ENCODE measurements around the gene POMGNT1. TPM values are rescaled to one million over a fixed set of nuclear protein-coding genes. Genes with fewer than 3 reads are reported as not detected.
"Not testable (repeated sequence)": the region's sequence is repeated elsewhere in the genome, so short reads cannot be mapped to it uniquely, and the experiment has no call there.

The POMGNT1 gene
- total RNA-seq, 1 experiment from 2014 or later: 85.4 TPM

DNA sequence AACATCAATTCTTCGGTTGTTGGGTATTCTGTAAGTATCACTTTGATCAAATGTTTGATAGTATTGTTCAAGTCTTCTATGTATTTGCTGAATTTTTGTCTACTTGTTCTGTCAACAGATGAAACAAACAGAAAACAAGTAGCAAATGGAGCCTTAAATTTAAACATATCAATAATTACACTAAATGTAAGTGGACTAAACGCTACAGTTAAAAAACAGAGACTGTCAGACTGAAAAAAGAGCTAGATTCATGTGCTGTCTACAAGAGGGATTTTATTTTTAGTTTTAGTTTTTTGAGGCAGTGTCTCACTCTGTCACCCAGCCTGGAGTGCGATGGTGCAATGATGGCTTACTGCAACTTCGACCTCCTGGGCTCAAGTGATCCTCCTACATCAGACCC lies 38.6 kb upstream of the POMGNT1 start:
- intact Hi-C loops (cut with micrococcal nuclease): no loop called here
- ChIA-PET CTCF (interaction anchor here (0.5 to 3.5 kb wide), 4 partner anchors 8 to 56 kb away, joined by 3 to 26 read pairs (median 12); no protein-coding TSS in a partner anchor), POLR2A (no interaction called here)
- H3K27me3 Mint-ChIP-seq (ENCODE audit: insufficient read depth, unreplicated experiment): no peaks in the 10 kb centered on the region
- H3K27ac Mint-ChIP-seq (ENCODE audit: low read depth, unreplicated experiment): no peak overlapping the region
- H3K4me1 Mint-ChIP-seq (ENCODE audit: insufficient read depth, unreplicated experiment): no peaks in the 10 kb centered on the region
- H3K9me3 Mint-ChIP-seq (ENCODE audit: unreplicated experiment): no peaks in the 10 kb centered on the region
- DNase-seq (ENCODE audit: unreplicated experiment): no peak
- no peak overlapping the region for H3K4me3 Mint-ChIP-seq (ENCODE audit: unreplicated experiment)
- no TSS peak for BruUV-seq (replicated peaks)
- no peaks in the 10 kb centered on the region for H3K36me3 Mint-ChIP-seq (ENCODE audit: insufficient read depth, unreplicated experiment)
- TF ChIP-seq, protein P1, sequence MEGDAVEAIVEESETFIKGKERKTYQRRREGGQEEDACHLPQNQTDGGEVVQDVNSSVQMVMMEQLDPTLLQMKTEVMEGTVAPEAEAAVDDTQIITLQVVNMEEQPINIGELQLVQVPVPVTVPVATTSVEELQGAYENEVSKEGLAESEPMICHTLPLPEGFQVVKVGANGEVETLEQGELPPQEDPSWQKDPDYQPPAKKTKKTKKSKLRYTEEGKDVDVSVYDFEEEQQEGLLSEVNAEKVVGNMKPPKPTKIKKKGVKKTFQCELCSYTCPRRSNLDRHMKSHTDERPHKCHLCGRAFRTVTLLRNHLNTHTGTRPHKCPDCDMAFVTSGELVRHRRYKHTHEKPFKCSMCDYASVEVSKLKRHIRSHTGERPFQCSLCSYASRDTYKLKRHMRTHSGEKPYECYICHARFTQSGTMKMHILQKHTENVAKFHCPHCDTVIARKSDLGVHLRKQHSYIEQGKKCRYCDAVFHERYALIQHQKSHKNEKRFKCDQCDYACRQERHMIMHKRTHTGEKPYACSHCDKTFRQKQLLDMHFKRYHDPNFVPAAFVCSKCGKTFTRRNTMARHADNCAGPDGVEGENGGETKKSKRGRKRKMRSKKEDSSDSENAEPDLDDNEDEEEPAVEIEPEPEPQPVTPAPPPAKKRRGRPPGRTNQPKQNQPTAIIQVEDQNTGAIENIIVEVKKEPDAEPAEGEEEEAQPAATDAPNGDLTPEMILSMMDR (IDR thresholded peaks at IDR 0.05; ENCODE audit: unreplicated experiment): no peak

DNA sequence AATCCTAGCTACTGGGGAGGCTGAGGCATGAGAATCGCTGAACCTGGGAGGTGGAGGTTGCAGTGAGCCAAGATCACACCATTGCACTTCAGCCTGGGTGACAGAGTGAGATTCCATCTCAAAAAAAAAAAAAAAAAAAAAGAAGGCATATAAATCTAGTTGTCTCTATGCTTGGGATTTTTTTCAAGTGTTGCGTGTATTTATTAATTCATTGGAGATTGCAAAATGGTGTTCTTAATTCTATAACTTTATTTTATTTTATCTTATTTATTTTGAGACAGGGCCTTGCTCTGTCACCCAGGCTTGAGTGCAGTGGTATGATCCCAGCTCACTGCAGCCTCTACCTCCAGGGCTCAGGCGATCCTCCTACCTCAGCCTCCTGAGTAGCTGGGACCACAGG lies 33.0 kb upstream of the POMGNT1 start:
- H3K27me3 Mint-ChIP-seq (ENCODE audit: insufficient read depth, unreplicated experiment); H3K36me3 Mint-ChIP-seq (ENCODE audit: insufficient read depth, unreplicated experiment); H3K9me3 Mint-ChIP-seq (ENCODE audit: unreplicated experiment); intact Hi-C loops (cut with micrococcal nuclease); BruUV-seq (replicated peaks); H3K27ac Mint-ChIP-seq (ENCODE audit: low read depth, unreplicated experiment); H3K4me3 Mint-ChIP-seq (ENCODE audit: unreplicated experiment); DNase-seq (ENCODE audit: unreplicated experiment); H3K4me1 Mint-ChIP-seq (ENCODE audit: insufficient read depth, unreplicated experiment): not testable (repeated sequence)
- ChIA-PET CTCF (interaction anchor here (1.7 to 2.1 kb wide), 2 partner anchors 8 to 14 kb away, joined by 7 to 8 read pairs; no protein-coding TSS in a partner anchor), POLR2A (interaction anchor here (1.5 kb wide), 1 partner anchor 13 kb away, joined by 4 read pairs; no protein-coding TSS in a partner anchor)

DNA sequence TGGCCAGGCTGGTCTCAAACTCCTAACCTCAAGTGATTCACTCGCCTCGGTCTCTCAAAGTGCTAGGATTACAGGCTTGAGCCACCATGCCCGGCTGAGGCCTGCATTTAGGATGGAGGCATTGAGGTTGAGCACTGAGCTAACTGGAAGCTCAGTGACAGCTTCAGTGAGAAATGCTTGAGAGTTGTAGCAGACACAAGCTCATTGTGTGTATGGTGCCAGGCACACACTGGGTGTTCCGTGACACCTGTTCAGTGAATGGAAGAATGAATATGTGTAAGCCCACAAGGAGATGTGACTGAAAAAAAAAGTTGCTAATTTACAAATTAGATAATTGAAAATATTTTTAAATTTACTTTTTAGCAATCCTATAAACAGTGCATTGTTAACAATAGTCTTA lies 26.7 kb upstream of the POMGNT1 start:
- intact Hi-C loops (cut with micrococcal nuclease): loop anchor here (5.0 kb wide), 1 partner anchor 93 kb away; the partner anchor contains the start of gene PIK3R3
- POLR2A ChIA-PET: interaction anchor here (0.6 to 3.1 kb wide), 5 partner anchors 27 to 155 kb away, joined by 3 to 66 read pairs (median 3); partner anchors contain the start of gene POMGNT1
- H3K36me3 Mint-ChIP-seq (ENCODE audit: insufficient read depth, unreplicated experiment): peaks cover 5% of the 10 kb centered on the region

DNA sequence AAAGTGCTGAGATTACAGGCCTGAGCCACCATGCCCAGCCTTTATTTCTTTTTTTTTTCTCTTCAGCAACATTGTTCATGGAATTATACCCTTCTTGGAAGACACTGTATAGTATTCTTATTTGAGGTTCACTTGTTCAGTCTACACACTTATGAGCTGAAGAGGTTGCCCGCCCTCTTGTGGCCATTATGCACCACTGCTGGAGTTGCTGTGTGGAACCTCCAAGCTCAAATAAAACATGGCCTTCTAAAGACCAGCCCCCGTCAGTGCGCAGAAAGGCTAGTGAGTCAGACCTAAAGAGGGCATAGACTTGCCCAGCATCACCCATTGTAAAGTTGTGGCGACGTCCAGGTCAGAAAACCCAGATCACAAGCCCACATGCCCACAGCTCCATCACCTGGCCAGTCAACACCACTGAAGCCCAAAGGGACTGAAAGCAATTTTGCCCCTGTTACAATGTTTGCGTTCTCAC lies 25.3 kb upstream of the POMGNT1 start:
- BruUV-seq (replicated peaks): no TSS peak
- H3K4me1 Mint-ChIP-seq (ENCODE audit: insufficient read depth, unreplicated experiment): peaks cover 13% of the 10 kb centered on the region
- H3K27ac Mint-ChIP-seq (ENCODE audit: low read depth, unreplicated experiment): peak overlapping the region; percentile 28

More for the DNA sequence above, 26.7 kb upstream of the POMGNT1 start:
- Mint-ChIP-seq H3K4me3 (ENCODE audit: unreplicated experiment) (no peak overlapping the region), H3K9me3 (ENCODE audit: unreplicated experiment) (no peaks in the 10 kb centered on the region), H3K27ac (ENCODE audit: low read depth, unreplicated experiment) (no peak overlapping the region), H3K4me1 (ENCODE audit: insufficient read depth, unreplicated experiment) (peaks cover 8% of the 10 kb centered on the region), H3K27me3 (ENCODE audit: insufficient read depth, unreplicated experiment) (no peaks in the 10 kb centered on the region)
- TF ChIP-seq, protein P1 (IDR thresholded peaks at IDR 0.05; ENCODE audit: unreplicated experiment): no peak
- CTCF ChIA-PET: interaction anchor here (0.6 to 10.6 kb wide), 11 partner anchors 19 to 1067 kb away, joined by 3 to 266 read pairs (median 19); partner anchors contain the start of genes POMGNT1 and RAD54L
- BruUV-seq (replicated peaks): no TSS peak
- DNase-seq (ENCODE audit: unreplicated experiment): no peak

DNA sequence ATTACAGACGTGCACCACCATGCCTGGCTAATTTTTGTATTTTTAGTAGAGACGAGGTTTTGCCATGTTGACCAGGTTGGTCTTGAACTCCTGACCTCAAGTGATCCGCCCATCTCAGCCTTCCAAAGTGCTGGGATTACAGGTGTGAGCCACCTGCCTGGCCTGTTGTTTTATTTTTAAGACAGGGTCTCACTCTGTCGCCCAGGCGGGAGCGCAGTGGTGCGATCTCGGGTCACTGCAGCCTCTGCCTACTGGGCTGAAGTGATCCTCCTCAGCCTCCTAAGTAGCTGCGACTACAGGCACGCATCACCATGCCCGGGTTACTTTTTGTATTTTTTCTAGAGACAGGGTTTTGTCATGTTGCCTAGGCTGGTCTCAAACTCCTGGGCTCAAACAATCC lies 24.8 kb upstream of the POMGNT1 start:
- peaks cover 17% of the 10 kb centered on the region for H3K4me1 Mint-ChIP-seq (ENCODE audit: insufficient read depth, unreplicated experiment)
- ChIA-PET POLR2A (interaction anchor here (0.6 to 3.1 kb wide), 11 partner anchors 16 to 129 kb away, joined by 3 to 66 read pairs (median 5); partner anchors contain the start of genes LURAP1 and PIK3R3), CTCF (interaction anchor here (0.6 to 10.6 kb wide), 29 partner anchors 9 to 237 kb away, joined by 3 to 266 read pairs (median 8); partner anchors contain the start of genes LURAP1, POMGNT1, RAD54L and TSPAN1)

More for the DNA sequence above, 25.3 kb upstream of the POMGNT1 start:
- no peaks in the 10 kb centered on the region for H3K27me3 Mint-ChIP-seq (ENCODE audit: insufficient read depth, unreplicated experiment)
- no peak overlapping the region for H3K4me3 Mint-ChIP-seq (ENCODE audit: unreplicated experiment)
- H3K36me3 Mint-ChIP-seq (ENCODE audit: insufficient read depth, unreplicated experiment): no peaks in the 10 kb centered on the region
- ChIA-PET CTCF (interaction anchor here (0.5 to 10.6 kb wide), 42 partner anchors 8 to 909 kb away, joined by 3 to 266 read pairs (median 6); partner anchors contain the start of genes LURAP1, POMGNT1, RAD54L and TSPAN1), POLR2A (interaction anchor here (0.6 to 3.1 kb wide), 11 partner anchors 16 to 129 kb away, joined by 3 to 66 read pairs (median 5); partner anchors contain the start of genes LURAP1 and PIK3R3)
- intact Hi-C loops (cut with micrococcal nuclease): loop anchor here (1.0 to 5.0 kb wide), 4 partner anchors 25 to 186 kb away; partner anchors contain the start of genes PIK3R3 and POMGNT1
- peak; percentile 91 for DNase-seq (ENCODE audit: unreplicated experiment)
- TF ChIP-seq, protein P1 (IDR thresholded peaks at IDR 0.05; ENCODE audit: unreplicated experiment): peak; percentile 93
- no peaks in the 10 kb centered on the region for H3K9me3 Mint-ChIP-seq (ENCODE audit: unreplicated experiment)

More for the DNA sequence above, 24.8 kb upstream of the POMGNT1 start:
- not testable (repeated sequence) for H3K27me3 Mint-ChIP-seq (ENCODE audit: insufficient read depth, unreplicated experiment); H3K4me3 Mint-ChIP-seq (ENCODE audit: unreplicated experiment); BruUV-seq (replicated peaks); H3K9me3 Mint-ChIP-seq (ENCODE audit: unreplicated experiment); DNase-seq (ENCODE audit: unreplicated experiment); H3K36me3 Mint-ChIP-seq (ENCODE audit: insufficient read depth, unreplicated experiment)
- intact Hi-C loops (cut with micrococcal nuclease): loop anchor here (1.0 to 5.0 kb wide), 4 partner anchors 24 to 186 kb away; partner anchors contain the start of genes PIK3R3 and POMGNT1
- H3K27ac Mint-ChIP-seq (ENCODE audit: low read depth, unreplicated experiment): peak overlapping the region; percentile 28
